ENCODE measurements around the gene POC1B.

DNA sequence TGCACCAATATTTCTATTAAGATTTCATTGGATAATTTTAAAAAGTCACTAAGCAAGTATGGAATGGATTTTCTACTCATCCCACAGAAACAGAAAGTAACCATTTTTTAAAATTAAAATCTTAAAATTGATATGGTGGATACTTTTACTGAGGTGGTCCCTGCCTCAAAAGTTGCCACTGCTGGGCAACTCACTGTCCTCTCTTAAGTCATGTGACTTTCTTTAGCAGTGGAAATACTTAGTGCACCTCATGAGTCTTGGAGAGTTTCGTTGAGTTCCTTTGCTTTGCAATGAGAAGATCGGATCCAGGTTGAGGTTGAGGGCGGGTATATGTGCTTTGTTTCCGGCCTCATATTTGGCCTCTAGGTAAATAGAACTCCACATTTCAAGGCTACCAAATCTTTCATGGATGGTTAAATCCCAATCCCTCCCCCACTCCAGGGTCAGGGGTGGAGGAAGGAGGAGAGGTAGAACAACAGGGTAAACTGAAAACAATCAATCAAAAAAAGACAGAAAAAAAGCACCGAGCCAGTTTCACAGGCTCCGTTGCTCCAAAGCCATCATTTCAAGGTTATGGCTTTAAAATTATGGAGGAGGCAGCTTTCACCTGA lies 134.0 kb downstream of the POC1B start:
- TF ChIP-seq, protein P1, sequence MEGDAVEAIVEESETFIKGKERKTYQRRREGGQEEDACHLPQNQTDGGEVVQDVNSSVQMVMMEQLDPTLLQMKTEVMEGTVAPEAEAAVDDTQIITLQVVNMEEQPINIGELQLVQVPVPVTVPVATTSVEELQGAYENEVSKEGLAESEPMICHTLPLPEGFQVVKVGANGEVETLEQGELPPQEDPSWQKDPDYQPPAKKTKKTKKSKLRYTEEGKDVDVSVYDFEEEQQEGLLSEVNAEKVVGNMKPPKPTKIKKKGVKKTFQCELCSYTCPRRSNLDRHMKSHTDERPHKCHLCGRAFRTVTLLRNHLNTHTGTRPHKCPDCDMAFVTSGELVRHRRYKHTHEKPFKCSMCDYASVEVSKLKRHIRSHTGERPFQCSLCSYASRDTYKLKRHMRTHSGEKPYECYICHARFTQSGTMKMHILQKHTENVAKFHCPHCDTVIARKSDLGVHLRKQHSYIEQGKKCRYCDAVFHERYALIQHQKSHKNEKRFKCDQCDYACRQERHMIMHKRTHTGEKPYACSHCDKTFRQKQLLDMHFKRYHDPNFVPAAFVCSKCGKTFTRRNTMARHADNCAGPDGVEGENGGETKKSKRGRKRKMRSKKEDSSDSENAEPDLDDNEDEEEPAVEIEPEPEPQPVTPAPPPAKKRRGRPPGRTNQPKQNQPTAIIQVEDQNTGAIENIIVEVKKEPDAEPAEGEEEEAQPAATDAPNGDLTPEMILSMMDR (IDR thresholded peaks at IDR 0.05 in 8 of 11, conservative IDR thresholded peaks at IDR 0.05 in 3 of 11), result no peak
- no peak for TF ChIP-seq POLR2A (IDR thresholded peaks at IDR 0.05)
